SK-N-MC (cell line): ENCODE data around the gene TOP3B.

Experiments used
- EZH2 ChIP-seq: fragments of 200-600 bp; sonication (generic); IDR thresholded peaks from one replicate; pipeline ENCODE4 v1.6.1; 2017; ENCODE audit warnings: antibody characterized with exemption
- FOXP2 ChIP-seq: optimal IDR thresholded peaks from 2 replicates; pipeline ENCODE3; 2011; ENCODE audit warnings: mild to moderate bottlenecking, moderate library complexity; ENCODE audit not compliant: insufficient read depth; ENCODE audit errors: extremely low read length, control extremely low read depth
- POLR2AphosphoS5 ChIP-seq: IDR thresholded peaks from 2 replicates; pipeline ENCODE4 v1.6.1; 2012; ENCODE audit warnings: mild to moderate bottlenecking, low read depth, low read length, borderline replicate concordance

- TF ChIP-seq EZH2 (no peak), POLR2AphosphoS5 (no peak), FOXP2 (no peak)
Measured at GRCh38 chr22:21939461-21939913, 43.1 kb downstream of the TOP3B start.
